OCI-LY7 (cell line): ENCODE results near the gene INPP5B. TPM values are rescaled to one million over a fixed set of nuclear protein-coding genes. Genes with fewer than 3 reads are reported as not detected.

Experiments
- BruUV-seq: library from RNA; stranded (reverse); fragments of 400-500 nt; replicated peaks from 2 replicates; lab custom pipeline; 2021; lab: Mats Ljungman, UMichigan
- CTCF ChIA-PET: fragments of 300-600 bp; sonication (Branson Sonifier 250); formaldehyde crosslinking; loops from one replicate; lab custom pipeline; 2022; ENCODE audit warnings: antibody characterized with exemption; ENCODE audit not compliant: unreplicated experiment; lab: Charles Lee
- POLR2A ChIA-PET: fragments of 300-600 bp; sonication (Branson Sonifier 250); formaldehyde crosslinking; loops from one replicate; lab custom pipeline; 2022; ENCODE audit warnings: antibody characterized with exemption; lab: Charles Lee
- DNase-seq: peaks from one replicate; pipeline ENCODE4 v3.0.0-alpha.2; 2015; ENCODE audit warnings: low spot score
- H2AFZ ChIP-seq: fragments of 200-600 bp; sonication (generic), shearing (Covaris generic); 2 replicates; pipeline ENCODE4 v1.6.1; 2014; ENCODE audit warnings: mild to moderate bottlenecking, antibody characterized with exemption, low read length, moderate library complexity
- H3K27ac ChIP-seq: fragments of 200-600 bp; sonication (generic); 2 replicates; pipeline ENCODE4 v1.5.1; 2014; ENCODE audit warnings: mixed run types, low read depth, mild to moderate bottlenecking, moderate library complexity, low read length, inconsistent platforms; ENCODE audit not compliant: poor library complexity, severe bottlenecking
- H3K36me3 ChIP-seq: fragments of 200-600 bp; sonication (generic); 2 replicates; pipeline ENCODE4 v1.6.1; 2014; ENCODE audit warnings: mild to moderate bottlenecking, antibody characterized with exemption, low read length, moderate library complexity, mixed read lengths; ENCODE audit not compliant: insufficient read depth
- H3K4me1 ChIP-seq: fragments of 200-600 bp; sonication (generic); 2 replicates; pipeline ENCODE4 v1.5.1; 2014; ENCODE audit warnings: mild to moderate bottlenecking, low read length; ENCODE audit not compliant: insufficient read depth, poor library complexity, severe bottlenecking
- H3K4me2 ChIP-seq: fragments of 200-600 bp; sonication (generic); 2 replicates; pipeline ENCODE4 v1.6.1; 2014; ENCODE audit warnings: mild to moderate bottlenecking, low read length
- H3K4me3 ChIP-seq: fragments of 200-600 bp; sonication (generic); 2 replicates; pipeline ENCODE4 v1.5.1; 2014; ENCODE audit warnings: mild to moderate bottlenecking, low read depth, low read length; ENCODE audit not compliant: poor library complexity, severe bottlenecking
- H3K79me2 ChIP-seq: fragments of 200-600 bp; sonication (generic); 2 replicates; pipeline ENCODE4 v1.6.1; 2016; ENCODE audit warnings: low read depth, mild to moderate bottlenecking, low read length, moderate library complexity, mixed read lengths; ENCODE audit not compliant: insufficient read depth
- H3K9me2 ChIP-seq: fragments of 200-600 bp; sonication (generic); 2 replicates; pipeline ENCODE4 v1.6.1; 2016; ENCODE audit warnings: mild to moderate bottlenecking, low read length, mixed read lengths; ENCODE audit not compliant: insufficient read depth
- H3K9me3 ChIP-seq: fragments of 200-600 bp; sonication (generic); 2 replicates; pipeline ENCODE4 v1.6.1; 2014; ENCODE audit warnings: mild to moderate bottlenecking, mixed run types, low read length, mixed read lengths
- H4K20me1 ChIP-seq: fragments of 200-600 bp; sonication (generic); 2 replicates; pipeline ENCODE4 v1.6.1; 2014; ENCODE audit warnings: mild to moderate bottlenecking, antibody characterized with exemption, low read length, moderate library complexity, mixed read lengths; ENCODE audit not compliant: insufficient read depth
- CTCF ChIP-seq: fragments of 200-600 bp; sonication (generic); conservative IDR thresholded peaks from 2 replicates; pipeline ENCODE4 v1.5.1; 2014; ENCODE audit warnings: mild to moderate bottlenecking, antibody characterized with exemption, low read length, moderate library complexity, mixed read lengths
- EZH2phosphoT487 ChIP-seq: fragments of 200-600 bp; sonication (generic); IDR thresholded peaks from 2 replicates; pipeline ENCODE4 v1.6.1; 2018; ENCODE audit warnings: low read depth, borderline replicate concordance, mild to moderate bottlenecking, mixed run types, antibody characterized with exemption, low read length, moderate library complexity, mixed read lengths
- intact Hi-C: fragments of 100-400 bp; cut with micrococcal nuclease; formaldehyde crosslinking; loops from one replicate; pipeline ENCODE4 v1.10.0; 2022; ENCODE audit not compliant: unreplicated experiment
- total RNA-seq, 2 experiments: library from RNA; depleted of rRNA in 1 of 2; stranded (reverse); fragments of >200 nt in 1 of 2; shearing (Covaris generic) in 1 of 2; gene quantifications; 2 replicates each; pipeline ENCODE4 v1.2.3, GENCODE V29; 2014 to 2022

INPP5B gene
- total RNA-seq, 2 experiments from 2014 or later, result 49.7 to 63.0 TPM

DNA sequence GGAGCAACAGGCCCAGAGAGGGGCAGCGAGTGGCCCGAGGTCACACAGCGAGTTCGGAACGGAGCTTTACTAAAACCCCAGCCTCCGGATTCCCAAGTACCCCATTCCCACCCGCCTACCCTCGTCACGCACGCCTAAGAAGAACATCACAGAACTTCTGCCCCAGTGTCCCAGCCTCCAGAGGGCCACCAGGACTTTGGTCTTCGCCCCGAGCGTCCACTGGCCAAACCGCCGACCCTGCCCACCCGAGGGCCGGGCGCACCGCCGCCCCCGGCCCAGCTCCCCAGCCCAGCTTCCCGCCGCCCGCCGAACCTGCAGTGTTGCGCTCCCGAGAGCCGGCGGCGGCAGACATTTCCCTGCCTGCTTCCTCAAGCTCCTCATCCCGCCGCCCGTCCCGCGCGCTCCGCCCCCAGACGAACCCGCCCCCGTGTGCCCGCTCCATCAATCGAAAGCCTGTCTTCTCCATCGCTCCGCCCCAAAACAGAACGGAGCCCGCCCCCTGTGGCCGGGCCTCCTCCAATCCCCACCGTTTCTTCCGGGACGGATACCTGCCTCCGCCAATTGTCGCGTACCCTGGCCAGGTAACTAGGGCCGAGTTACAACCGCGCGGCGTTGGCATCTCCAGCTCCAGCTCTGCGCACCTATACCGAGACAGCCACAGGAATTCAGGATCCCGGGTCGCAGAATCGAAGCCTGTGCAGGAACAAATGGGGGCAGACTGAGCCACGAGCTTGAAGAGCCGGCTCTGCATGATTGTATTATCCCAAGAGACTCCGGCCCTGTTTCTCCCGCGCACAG lies 15.3 kb downstream of the INPP5B start:
- intact Hi-C loops, result loop anchor here (1.0 to 2.0 kb wide), 2 partner anchors 16 to 41 kb away; partner anchors contain the start of gene INPP5B
- Histone ChIP-seq H2AFZ (peak overlapping the region; percentile 90), H3K79me2 (peaks cover 50% of the 10 kb centered on the region), H3K4me1 (peaks cover 47% of the 10 kb centered on the region), H3K4me3 (peak overlapping the region; percentile 89), H3K4me2 (peak overlapping the region; percentile 100), H3K27ac (peak overlapping the region; percentile 64), H3K9me3 (no peaks in the 10 kb centered on the region), H4K20me1 (no peaks in the 10 kb centered on the region), H3K36me3 (peaks cover 21% of the 10 kb centered on the region), H3K9me2 (no peaks in the 10 kb centered on the region)
- no TSS peak for BruUV-seq
- ChIA-PET POLR2A (interaction anchor here (0.6 to 1.6 kb wide), 6 partner anchors 9 to 45 kb away, joined by 3 to 7 read pairs (median 4); no protein-coding TSS in a partner anchor), CTCF (interaction anchor here (0.6 kb wide), 1 partner anchor 9 kb away, joined by 4 read pairs; no protein-coding TSS in a partner anchor)
- TF ChIP-seq CTCF (no peak), EZH2phosphoT487 (no peak)
- DNase-seq, result peak; percentile 97

GRCh38 chr1:37931102-37931360 lies 15.8 kb downstream of the INPP5B start:
- intact Hi-C loops, result loop anchor here (1.0 to 2.0 kb wide), 2 partner anchors 16 to 40 kb away; partner anchors contain the start of gene INPP5B

GRCh38 chr1:37930246-37931101 lies 16.4 kb downstream of the INPP5B start:
- H4K20me1 ChIP-seq, result no peaks in the 10 kb centered on the region
- H3K4me1 ChIP-seq, result peaks cover 58% of the 10 kb centered on the region
- ChIA-PET CTCF (no interaction called here), POLR2A (interaction anchor here (1.4 to 1.6 kb wide), 3 partner anchors 7 to 19 kb away, joined by 4 to 6 read pairs (median 4); no protein-coding TSS in a partner anchor)
- intact Hi-C loops, result loop anchor here (1.0 to 2.0 kb wide), 2 partner anchors 17 to 40 kb away; partner anchors contain the start of gene INPP5B
- no peaks in the 10 kb centered on the region for H3K9me2 ChIP-seq
- no peak overlapping the region for H2AFZ ChIP-seq
- H3K79me2 ChIP-seq, result peaks cover 57% of the 10 kb centered on the region
- BruUV-seq, result no TSS peak
- peak overlapping the region; percentile 89 for H3K4me3 ChIP-seq
- DNase-seq, result peak; percentile 68
- H3K4me2 ChIP-seq, result peak overlapping the region; percentile 99
- H3K27ac ChIP-seq, result peak overlapping the region; percentile 64
- no peak for TF ChIP-seq EZH2phosphoT487
- no peak for TF ChIP-seq CTCF
- H3K9me3 ChIP-seq, result no peaks in the 10 kb centered on the region
- peaks cover 19% of the 10 kb centered on the region for H3K36me3 ChIP-seq

More at GRCh38 chr1:37931102-37931360, 15.8 kb downstream of the INPP5B start:
- no peaks in the 10 kb centered on the region for H3K9me2 ChIP-seq
- no peak overlapping the region for H2AFZ ChIP-seq
- H3K36me3 ChIP-seq, result peaks cover 21% of the 10 kb centered on the region
- peak overlapping the region; percentile 99 for H3K4me2 ChIP-seq
- no peak for TF ChIP-seq EZH2phosphoT487
- no peaks in the 10 kb centered on the region for H4K20me1 ChIP-seq
- ChIA-PET CTCF (interaction anchor here (0.6 kb wide), 1 partner anchor 9 kb away, joined by 4 read pairs; no protein-coding TSS in a partner anchor), POLR2A (interaction anchor here (1.0 to 1.6 kb wide), 4 partner anchors 8 to 38 kb away, joined by 4 to 7 read pairs (median 5); no protein-coding TSS in a partner anchor)
- no TSS peak for BruUV-seq
- H3K4me1 ChIP-seq, result peaks cover 52% of the 10 kb centered on the region
- peaks cover 52% of the 10 kb centered on the region for H3K79me2 ChIP-seq
- H3K9me3 ChIP-seq, result no peaks in the 10 kb centered on the region
- H3K4me3 ChIP-seq, result peak overlapping the region; percentile 89
- DNase-seq, result no peak
- H3K27ac ChIP-seq, result peak overlapping the region; percentile 64
